GM19452 (cell line): ENCODE results near the gene KCNMA1.
"Not testable (repeated sequence)": the region's sequence is repeated elsewhere in the genome, so short reads cannot be mapped to it uniquely, and the experiment has no call there.

Source experiments
- ATAC-seq: cut with Tn5 transposase; IDR thresholded peaks from one replicate; pipeline ENCODE4 v1.9.1; 2021; ENCODE audit not compliant: unreplicated experiment

Gene KCNMA1

GRCh38 chr10:77587416-77587790 lies 50.2 kb downstream of the KCNMA1 start:
- no peak for ATAC-seq

- no peak for ATAC-seq
Observed at GRCh38 chr10:77586719-77587415, 50.7 kb downstream of the KCNMA1 start.

GRCh38 chr10:77584938-77585337 lies 52.7 kb downstream of the KCNMA1 start:
- no peak for ATAC-seq

GRCh38 chr10:77583527-77583926 lies 54.1 kb downstream of the KCNMA1 start:
- ATAC-seq = no peak

- ATAC-seq = no peak
Observed at GRCh38 chr10:77582710-77583115, 54.9 kb downstream of the KCNMA1 start.

GRCh38 chr10:77581738-77582137 lies 55.9 kb downstream of the KCNMA1 start:
- no peak for ATAC-seq

- ATAC-seq = no peak
Observed at GRCh38 chr10:77580482-77580881, 57.1 kb downstream of the KCNMA1 start.

- ATAC-seq = no peak
Observed at GRCh38 chr10:77578583-77579227, 58.9 kb downstream of the KCNMA1 start.

GRCh38 chr10:77577666-77578229 lies 59.9 kb downstream of the KCNMA1 start:
- no peak for ATAC-seq

- ATAC-seq = no peak
Observed at GRCh38 chr10:77576444-77577032, 61.1 kb downstream of the KCNMA1 start.

- ATAC-seq = no peak
Observed at GRCh38 chr10:77576007-77576367, 61.6 kb downstream of the KCNMA1 start.

GRCh38 chr10:77575271-77576006 lies 62.2 kb downstream of the KCNMA1 start:
- no peak for ATAC-seq

GRCh38 chr10:77574438-77574837 lies 63.2 kb downstream of the KCNMA1 start:
- no peak for ATAC-seq

GRCh38 chr10:77572520-77572919 lies 65.1 kb downstream of the KCNMA1 start:
- not testable (repeated sequence) for ATAC-seq

GRCh38 chr10:77571490-77571889 lies 66.1 kb downstream of the KCNMA1 start:
- ATAC-seq = no peak

GRCh38 chr10:77566914-77567566 lies 70.6 kb downstream of the KCNMA1 start:
- ATAC-seq = no peak

- no peak for ATAC-seq
Observed at GRCh38 chr10:77566236-77566635, 71.4 kb downstream of the KCNMA1 start.

- no peak for ATAC-seq
Observed at GRCh38 chr10:77565590-77566023, 72.0 kb downstream of the KCNMA1 start.

- ATAC-seq = no peak
Observed at GRCh38 chr10:77564731-77565589, 72.6 kb downstream of the KCNMA1 start.
